Calu3 (cell line): ENCODE measurements around the gene SLC46A2. TPM values are rescaled to one million over a fixed set of nuclear protein-coding genes. Genes with fewer than 3 reads are reported as not detected.

Experiments
- BruUV-seq: library from RNA; stranded (reverse); fragments of 400-500 nt; replicated peaks from 2 replicates; lab custom pipeline; 2021; lab: Mats Ljungman, UMichigan
- CTCF ChIA-PET: fragments of 300-600 bp; sonication (Branson Sonifier 250); formaldehyde crosslinking; loops from one replicate; lab custom pipeline; 2022; ENCODE audit warnings: antibody characterized with exemption; lab: Charles Lee
- DNase-seq: peaks from one replicate; pipeline ENCODE4 v3.0.0; 2022
- H3K27ac Mint-ChIP-seq: one replicate; pipeline ENCODE4 v1.8.0; 2022; ENCODE audit warnings: mixed read lengths; ENCODE audit not compliant: unreplicated experiment
- H3K27me3 Mint-ChIP-seq: one replicate; pipeline ENCODE4 v1.8.0; 2022; ENCODE audit warnings: mixed read lengths; ENCODE audit not compliant: unreplicated experiment
- H3K36me3 Mint-ChIP-seq: one replicate; pipeline ENCODE4 v1.8.0; 2022; ENCODE audit warnings: mild to moderate bottlenecking, moderate library complexity, mixed read lengths; ENCODE audit not compliant: insufficient read depth, unreplicated experiment
- H3K4me1 Mint-ChIP-seq: one replicate; pipeline ENCODE4 v1.8.0; 2022; ENCODE audit warnings: mild to moderate bottlenecking, low read depth, mixed read lengths; ENCODE audit not compliant: unreplicated experiment
- H3K4me3 Mint-ChIP-seq: one replicate; pipeline ENCODE4 v1.8.0; 2022; ENCODE audit warnings: mild to moderate bottlenecking, low read depth, moderate library complexity, mixed read lengths; ENCODE audit not compliant: unreplicated experiment
- H3K9me3 Mint-ChIP-seq: one replicate; pipeline ENCODE4 v1.8.0; 2022; ENCODE audit warnings: low read depth, mixed read lengths; ENCODE audit not compliant: unreplicated experiment
- intact Hi-C: fragments of 100-400 bp; cut with micrococcal nuclease; formaldehyde crosslinking; loops from one replicate; pipeline ENCODE4 v1.10.0; 2022; ENCODE audit not compliant: unreplicated experiment
- total RNA-seq: library from RNA; stranded (reverse); gene quantifications from 2 replicates; pipeline ENCODE4 v1.2.3, GENCODE V29; 2022
- TF ChIP-seq, protein P1 (sequence below): fragments of 200-600 bp; IDR thresholded peaks from one replicate; pipeline ENCODE4 v1.8.0; 2022; ENCODE audit warnings: antibody characterized with exemption; ENCODE audit not compliant: unreplicated experiment

SLC46A2 gene
- total RNA-seq, 1 experiment from 2014 or later: not detected

DNA sequence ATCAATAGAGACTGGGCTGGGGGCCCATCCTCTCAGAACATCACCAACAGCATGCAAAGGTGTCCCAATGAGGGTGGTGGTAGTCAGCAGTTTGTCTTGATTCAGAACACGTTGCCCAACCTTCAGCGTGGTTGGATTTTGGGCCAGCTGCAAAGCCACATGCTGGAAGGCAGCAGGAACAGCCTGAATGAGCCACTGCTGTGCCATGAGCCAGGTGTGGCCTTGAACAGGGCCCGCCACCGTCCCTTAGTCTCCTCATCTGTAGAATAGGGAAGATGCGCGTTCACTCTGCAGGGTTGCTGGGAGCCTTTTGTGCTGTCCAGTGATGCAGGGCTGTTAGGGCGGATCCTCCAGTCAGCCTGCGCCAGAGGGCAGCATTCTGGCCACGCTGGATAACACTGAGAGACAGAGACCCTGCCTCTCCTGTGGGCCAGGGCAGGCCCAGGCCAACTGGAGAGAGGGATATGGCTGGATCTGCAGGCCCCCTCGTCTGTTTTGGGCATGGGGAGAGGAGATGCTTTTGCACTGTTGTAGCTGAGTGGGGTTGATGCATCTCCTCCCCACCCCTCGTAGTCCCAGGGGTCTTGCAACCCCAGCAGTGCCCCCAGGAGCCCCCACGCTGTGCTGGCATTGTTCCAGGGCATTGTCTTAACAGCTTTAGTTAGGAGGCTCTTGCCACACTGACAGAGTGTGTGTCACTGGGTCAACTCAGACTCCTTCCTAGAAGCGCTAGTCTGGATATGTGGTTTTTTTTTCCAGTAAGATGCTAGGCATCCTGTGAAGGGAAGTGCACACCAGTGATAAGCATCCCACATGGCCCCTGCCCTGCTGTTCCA is 42.1 kb downstream of the SLC46A2 start:
- no peak overlapping the region for H3K4me3 Mint-ChIP-seq
- H3K36me3 Mint-ChIP-seq: peaks cover 1% of the 10 kb centered on the region
- CTCF ChIA-PET: no interaction called here
- TF ChIP-seq, protein P1, sequence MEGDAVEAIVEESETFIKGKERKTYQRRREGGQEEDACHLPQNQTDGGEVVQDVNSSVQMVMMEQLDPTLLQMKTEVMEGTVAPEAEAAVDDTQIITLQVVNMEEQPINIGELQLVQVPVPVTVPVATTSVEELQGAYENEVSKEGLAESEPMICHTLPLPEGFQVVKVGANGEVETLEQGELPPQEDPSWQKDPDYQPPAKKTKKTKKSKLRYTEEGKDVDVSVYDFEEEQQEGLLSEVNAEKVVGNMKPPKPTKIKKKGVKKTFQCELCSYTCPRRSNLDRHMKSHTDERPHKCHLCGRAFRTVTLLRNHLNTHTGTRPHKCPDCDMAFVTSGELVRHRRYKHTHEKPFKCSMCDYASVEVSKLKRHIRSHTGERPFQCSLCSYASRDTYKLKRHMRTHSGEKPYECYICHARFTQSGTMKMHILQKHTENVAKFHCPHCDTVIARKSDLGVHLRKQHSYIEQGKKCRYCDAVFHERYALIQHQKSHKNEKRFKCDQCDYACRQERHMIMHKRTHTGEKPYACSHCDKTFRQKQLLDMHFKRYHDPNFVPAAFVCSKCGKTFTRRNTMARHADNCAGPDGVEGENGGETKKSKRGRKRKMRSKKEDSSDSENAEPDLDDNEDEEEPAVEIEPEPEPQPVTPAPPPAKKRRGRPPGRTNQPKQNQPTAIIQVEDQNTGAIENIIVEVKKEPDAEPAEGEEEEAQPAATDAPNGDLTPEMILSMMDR: no peak
- H3K4me1 Mint-ChIP-seq: peaks cover 11% of the 10 kb centered on the region
- no peaks in the 10 kb centered on the region for H3K27me3 Mint-ChIP-seq
- H3K27ac Mint-ChIP-seq: no peak overlapping the region
- H3K9me3 Mint-ChIP-seq: no peaks in the 10 kb centered on the region
- intact Hi-C loops: no loop called here
- BruUV-seq: no TSS peak
- no peak for DNase-seq

DNA sequence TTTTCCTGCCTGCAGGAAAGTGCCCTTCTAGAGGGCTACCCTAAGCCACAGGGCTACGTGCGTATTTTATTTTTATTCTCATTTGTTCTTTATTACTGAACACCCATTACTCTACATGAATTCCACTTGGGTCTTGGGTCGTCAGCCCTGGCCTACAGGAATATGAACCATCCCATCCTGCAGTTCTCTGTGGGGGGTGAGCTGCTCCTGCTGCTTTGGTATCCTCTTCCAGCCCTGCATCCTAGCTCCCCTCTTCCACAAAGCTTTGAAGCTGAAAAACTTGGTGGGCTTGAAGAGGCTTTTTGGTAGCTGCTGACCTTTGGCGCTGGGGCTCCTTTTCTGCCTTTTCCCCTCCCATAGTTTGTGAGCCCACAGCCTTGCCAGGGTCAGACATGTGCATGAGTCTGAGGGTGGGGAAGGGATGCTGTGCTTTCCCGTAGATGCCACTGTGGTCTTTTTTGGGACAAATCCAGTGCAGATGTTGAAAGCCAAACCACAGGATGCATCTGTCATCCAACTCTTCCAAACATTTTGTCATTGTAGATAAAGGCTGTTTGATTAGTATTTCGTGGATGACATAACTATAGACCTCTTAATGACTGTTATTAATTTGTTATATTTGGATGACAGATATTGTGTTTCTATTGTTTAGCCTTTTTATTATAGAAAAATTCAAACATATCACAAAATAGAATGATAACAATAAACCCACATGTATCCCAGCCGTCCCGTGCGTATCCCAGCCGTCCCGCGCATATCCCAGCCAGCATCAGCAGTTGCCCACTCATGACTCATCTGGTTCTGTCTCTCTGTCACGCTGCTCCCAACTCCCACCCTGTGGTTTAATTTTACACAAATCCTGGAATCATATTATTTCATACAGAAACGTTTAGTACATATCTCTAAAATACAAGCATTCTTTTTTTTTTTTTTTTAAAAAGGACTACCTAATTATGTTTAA is 43.9 kb downstream of the SLC46A2 start:
- Mint-ChIP-seq H3K4me1 (peaks cover 11% of the 10 kb centered on the region), H3K9me3 (no peaks in the 10 kb centered on the region), H3K36me3 (no peaks in the 10 kb centered on the region), H3K4me3 (no peak overlapping the region), H3K27ac (no peak overlapping the region), H3K27me3 (no peaks in the 10 kb centered on the region)
- TF ChIP-seq, protein P1: no peak
- CTCF ChIA-PET: no interaction called here
- no peak for DNase-seq
- intact Hi-C loops: no loop called here
- no TSS peak for BruUV-seq

DNA sequence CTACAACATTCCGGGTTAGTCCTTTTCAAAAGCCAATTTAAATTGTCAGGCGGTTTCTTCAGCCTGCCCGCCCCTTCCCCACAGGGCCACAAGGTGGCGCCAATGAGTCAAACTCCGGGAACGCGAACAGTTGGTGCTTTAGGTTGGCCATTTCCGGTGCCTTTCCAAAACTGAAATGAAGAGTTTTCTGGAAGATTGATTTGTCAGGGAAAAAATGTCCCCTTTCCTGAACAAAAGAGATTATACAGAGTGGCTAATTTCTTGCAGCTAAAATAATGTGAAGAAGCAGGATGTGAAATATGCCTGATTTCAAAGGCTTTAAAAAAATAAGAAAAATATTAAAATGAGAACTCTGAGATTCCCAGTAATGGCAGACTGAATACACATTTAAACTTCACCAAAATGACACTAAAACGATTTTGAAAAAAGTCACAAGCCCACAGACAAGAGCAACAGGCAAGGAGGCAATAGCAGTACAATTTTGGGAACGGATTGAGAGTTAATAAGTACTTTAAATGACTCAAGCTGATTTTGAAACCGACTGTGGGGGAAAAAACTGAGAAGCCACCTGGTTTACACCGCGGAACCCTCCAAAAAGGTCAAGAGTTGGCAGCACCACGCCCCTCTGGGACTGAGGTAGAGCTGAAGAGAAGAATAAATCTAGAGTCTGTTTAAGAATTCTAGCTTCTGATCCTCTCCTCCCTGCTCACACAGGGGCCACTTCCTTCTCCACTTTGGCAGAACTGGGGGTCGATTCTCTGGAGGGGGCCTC is 45.7 kb downstream of the SLC46A2 start:
- H3K4me3 Mint-ChIP-seq: no peak overlapping the region
- TF ChIP-seq, protein P1: peak; percentile 77
- no peaks in the 10 kb centered on the region for H3K36me3 Mint-ChIP-seq
- H3K4me1 Mint-ChIP-seq: peaks cover 11% of the 10 kb centered on the region
- BruUV-seq: no TSS peak
- H3K27ac Mint-ChIP-seq: no peak overlapping the region
- CTCF ChIA-PET: no interaction called here
- intact Hi-C loops: loop anchor here (1.0 kb wide), 1 partner anchor 58 kb away; no protein-coding TSS in a partner anchor
- no peaks in the 10 kb centered on the region for H3K27me3 Mint-ChIP-seq
- DNase-seq: peak; percentile 79
- no peaks in the 10 kb centered on the region for H3K9me3 Mint-ChIP-seq

DNA sequence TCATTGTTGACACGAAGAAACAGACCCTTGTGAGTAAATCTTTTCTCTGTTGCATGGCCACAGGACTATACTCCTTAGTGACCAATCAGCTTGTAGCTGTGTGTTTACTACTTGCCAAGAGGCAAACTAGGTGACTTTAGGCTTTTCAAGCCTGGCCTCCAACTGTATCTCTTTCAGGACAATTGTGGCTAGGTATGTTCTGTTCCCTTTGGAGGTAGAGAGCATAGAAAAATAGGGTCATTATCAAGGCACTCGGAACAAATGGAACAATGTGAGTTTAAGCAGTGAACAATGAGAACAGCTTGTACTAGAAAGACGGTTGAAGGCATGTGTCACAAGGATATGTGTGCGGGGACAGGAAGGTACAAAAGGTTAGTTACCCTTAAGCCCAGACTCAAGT is 48.1 kb downstream of the SLC46A2 start:
- no peak overlapping the region for H3K27ac Mint-ChIP-seq

More for the DNA sequence above, 48.1 kb downstream of the SLC46A2 start:
- no peak for DNase-seq
- Mint-ChIP-seq H3K4me1 (peaks cover 11% of the 10 kb centered on the region), H3K9me3 (no peaks in the 10 kb centered on the region), H3K4me3 (no peak overlapping the region), H3K27me3 (no peaks in the 10 kb centered on the region), H3K36me3 (peaks cover 9% of the 10 kb centered on the region)
- intact Hi-C loops: no loop called here
- TF ChIP-seq, protein P1: no peak
- CTCF ChIA-PET: interaction anchor here (1.8 kb wide), 1 partner anchor 60 kb away, joined by 6 read pairs; no protein-coding TSS in a partner anchor
- no TSS peak for BruUV-seq
